ENCODE results near the gene PTPRM.

The PTPRM gene

DNA sequence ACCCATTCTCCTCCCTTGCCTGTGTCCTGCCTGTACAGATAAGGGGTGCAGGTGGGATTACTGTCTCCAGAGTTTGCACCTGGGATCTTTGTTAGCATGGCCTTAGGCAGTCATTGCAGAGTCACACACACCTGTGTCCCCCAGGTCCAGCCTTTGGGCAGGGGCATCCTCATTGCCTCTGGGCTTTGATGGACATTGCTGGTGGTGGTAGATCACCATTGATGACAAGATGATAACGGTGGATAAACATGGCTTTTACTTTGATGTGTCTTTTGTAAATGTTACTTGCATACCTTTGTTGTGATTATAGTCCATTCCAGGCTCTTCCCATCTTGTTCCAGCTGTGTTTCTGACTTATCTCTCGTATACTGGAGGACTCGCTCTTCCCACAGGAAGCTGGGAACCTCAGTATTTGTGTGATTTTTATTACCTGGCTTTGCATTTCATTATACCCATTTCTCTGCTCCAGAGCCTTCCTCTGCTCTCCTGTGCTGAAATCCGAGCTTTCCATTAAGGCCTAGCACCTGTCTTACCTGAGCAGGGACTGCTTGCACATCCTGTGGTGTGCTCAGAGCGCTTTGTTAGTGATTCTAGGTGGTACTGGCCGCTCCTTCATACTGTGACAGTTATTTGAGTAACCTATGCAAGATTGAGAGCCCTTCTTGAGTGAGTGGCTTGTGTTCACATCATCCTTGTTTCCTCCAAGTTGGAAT lies 79.2 kb downstream of the PTPRM start:
- DNase-seq (ENCODE audit: low read depth): no peak
- no peak overlapping the region for H3K4me3 ChIP-seq (ENCODE audit: low read length)
- TF ChIP-seq, protein P1, sequence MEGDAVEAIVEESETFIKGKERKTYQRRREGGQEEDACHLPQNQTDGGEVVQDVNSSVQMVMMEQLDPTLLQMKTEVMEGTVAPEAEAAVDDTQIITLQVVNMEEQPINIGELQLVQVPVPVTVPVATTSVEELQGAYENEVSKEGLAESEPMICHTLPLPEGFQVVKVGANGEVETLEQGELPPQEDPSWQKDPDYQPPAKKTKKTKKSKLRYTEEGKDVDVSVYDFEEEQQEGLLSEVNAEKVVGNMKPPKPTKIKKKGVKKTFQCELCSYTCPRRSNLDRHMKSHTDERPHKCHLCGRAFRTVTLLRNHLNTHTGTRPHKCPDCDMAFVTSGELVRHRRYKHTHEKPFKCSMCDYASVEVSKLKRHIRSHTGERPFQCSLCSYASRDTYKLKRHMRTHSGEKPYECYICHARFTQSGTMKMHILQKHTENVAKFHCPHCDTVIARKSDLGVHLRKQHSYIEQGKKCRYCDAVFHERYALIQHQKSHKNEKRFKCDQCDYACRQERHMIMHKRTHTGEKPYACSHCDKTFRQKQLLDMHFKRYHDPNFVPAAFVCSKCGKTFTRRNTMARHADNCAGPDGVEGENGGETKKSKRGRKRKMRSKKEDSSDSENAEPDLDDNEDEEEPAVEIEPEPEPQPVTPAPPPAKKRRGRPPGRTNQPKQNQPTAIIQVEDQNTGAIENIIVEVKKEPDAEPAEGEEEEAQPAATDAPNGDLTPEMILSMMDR (conservative IDR thresholded peaks at IDR 0.05; ENCODE audit: low read depth, low read length): no peak

DNA sequence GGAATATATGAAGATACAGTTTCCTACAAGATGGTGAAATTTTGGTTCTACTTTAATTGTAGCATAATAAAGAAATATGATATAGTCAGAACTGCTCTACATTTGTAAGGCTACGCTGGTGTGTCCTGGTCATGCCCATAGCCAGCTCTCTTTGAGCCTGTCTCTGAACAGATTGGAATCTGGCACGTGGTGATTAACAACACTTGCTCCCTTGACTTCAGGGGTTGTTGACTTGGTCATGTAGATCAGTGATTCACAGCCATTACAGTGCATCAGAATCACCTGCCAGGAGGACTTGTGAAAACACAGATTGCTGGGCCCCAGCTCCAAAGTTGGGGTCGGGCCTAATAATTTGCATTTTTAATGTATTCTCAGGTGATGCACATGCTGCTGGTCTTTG lies 80.4 kb downstream of the PTPRM start:
- TF ChIP-seq, protein P1 (conservative IDR thresholded peaks at IDR 0.05; ENCODE audit: low read depth, low read length): no peak
- H3K4me3 ChIP-seq (ENCODE audit: low read length): no peak overlapping the region
- no peak for DNase-seq (ENCODE audit: low read depth)

DNA sequence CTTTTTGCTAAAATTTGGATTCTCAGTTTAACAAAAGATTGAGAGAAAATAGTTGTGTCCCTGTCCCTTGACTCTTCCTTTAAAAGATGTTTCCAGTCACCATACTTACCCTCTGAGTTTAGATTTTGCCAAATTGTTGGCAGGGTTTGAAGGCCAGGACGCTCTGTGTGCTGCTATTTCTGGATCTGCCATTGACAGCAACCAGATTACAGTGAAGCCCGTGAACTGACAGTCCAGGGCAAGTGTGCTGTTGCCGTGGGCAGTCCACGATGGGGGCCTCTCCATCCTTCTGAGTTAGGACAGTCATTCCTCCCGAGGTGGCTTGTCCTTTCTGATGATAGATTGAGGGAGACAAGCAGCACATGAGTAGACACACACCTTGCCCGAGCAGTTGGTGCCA lies 89.9 kb downstream of the PTPRM start:
- no peak for DNase-seq (ENCODE audit: low read depth)

DNA sequence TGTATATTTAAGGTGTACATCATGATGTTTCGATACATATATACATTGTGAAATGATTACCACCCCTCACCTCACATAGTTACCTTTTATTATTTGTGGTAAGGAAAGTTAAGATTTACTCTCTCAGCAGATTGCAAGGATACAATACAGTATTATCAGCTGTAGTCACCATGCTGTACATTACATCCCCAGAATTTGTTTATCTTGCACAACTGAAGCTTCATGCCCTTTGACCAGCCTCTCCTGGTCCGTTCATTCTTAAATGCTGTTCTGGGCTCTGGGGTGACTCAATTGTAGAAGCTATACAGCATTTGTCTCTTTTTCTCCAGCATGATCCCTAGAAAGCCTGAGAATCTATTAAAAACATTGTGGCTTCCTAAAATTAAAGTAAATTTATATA lies 90.8 kb downstream of the PTPRM start:
- no peak overlapping the region for H3K4me3 ChIP-seq (ENCODE audit: low read length)
- TF ChIP-seq, protein P1 (conservative IDR thresholded peaks at IDR 0.05; ENCODE audit: low read depth, low read length): no peak
- DNase-seq (ENCODE audit: low read depth): no peak

More for the DNA sequence above, 89.9 kb downstream of the PTPRM start:
- no peak overlapping the region for H3K4me3 ChIP-seq (ENCODE audit: low read length)
- TF ChIP-seq, protein P1 (conservative IDR thresholded peaks at IDR 0.05; ENCODE audit: low read depth, low read length): no peak

DNA sequence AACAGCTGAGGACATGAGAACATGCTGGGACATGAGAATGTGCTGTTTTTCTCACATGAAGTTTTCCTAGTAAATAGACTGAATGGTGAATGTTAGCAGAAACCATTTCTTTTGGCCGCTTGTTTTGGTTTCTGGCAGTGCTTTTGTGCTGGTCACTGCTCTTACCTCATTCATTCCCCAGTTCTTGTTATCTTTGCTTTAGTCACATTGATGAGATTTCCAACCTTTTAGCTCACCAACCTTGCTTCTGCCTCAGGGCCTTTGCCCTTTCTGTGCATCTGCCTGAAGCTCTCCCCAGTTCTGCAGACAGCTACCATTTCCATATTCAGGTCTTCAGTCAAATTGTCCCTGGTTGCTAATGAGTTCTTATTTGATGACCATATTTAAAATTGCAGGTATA lies 91.6 kb downstream of the PTPRM start:
- TF ChIP-seq, protein P1 (conservative IDR thresholded peaks at IDR 0.05; ENCODE audit: low read depth, low read length): no peak
- DNase-seq (ENCODE audit: low read depth): no peak
- H3K4me3 ChIP-seq (ENCODE audit: low read length): no peak overlapping the region

DNA sequence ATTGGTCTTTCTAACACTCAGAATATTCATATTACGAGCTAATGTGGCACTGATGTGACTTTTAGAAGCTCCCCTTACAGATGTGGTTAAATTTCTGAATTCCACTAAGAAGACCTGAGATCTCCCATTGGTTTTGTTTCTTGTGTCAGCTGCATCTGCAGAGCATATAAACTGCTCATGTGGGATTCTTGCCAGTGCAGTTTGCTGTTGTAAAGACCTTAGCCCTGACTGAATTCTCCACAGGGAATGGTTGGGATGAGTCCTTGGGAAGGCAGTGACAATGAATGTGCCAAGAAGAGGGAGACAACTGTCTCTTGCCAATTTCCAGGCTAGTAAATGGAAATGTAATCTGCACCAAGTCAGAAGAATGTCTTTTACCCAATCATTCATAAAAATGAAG lies 94.1 kb downstream of the PTPRM start:
- no peak for DNase-seq (ENCODE audit: low read depth)
- H3K4me3 ChIP-seq (ENCODE audit: low read length): no peak overlapping the region
- TF ChIP-seq, protein P1 (conservative IDR thresholded peaks at IDR 0.05; ENCODE audit: low read depth, low read length): no peak

DNA sequence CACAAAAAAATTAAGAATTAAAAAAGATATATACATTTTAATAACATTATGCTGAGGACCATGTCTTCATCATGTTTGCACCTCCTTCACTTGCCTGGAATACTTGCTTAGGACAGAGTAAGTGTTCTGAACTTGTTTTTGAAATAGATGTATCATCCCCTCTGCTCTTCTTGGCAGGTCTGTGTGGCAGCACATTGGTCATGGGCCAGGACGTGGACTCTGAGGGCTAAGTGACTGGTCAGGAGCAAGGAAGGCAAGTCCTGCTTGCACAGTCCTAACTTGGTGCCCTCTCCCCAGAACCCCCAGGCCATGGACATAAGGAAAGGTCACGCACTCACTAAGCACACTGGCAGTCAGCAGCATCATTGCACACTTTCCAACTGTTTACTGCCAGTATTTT lies 95.8 kb downstream of the PTPRM start:
- DNase-seq (ENCODE audit: low read depth): no peak
- TF ChIP-seq, protein P1 (conservative IDR thresholded peaks at IDR 0.05; ENCODE audit: low read depth, low read length): no peak
- no peak overlapping the region for H3K4me3 ChIP-seq (ENCODE audit: low read length)
